Dedifferentiated amniotic fluid mesenchymal stem cell (primary cell): ENCODE data around the gene PDZD4.

Experiments
- DNase-seq: peaks from one replicate; pipeline ENCODE4 v3.0.0-alpha.2; 2016; ENCODE audit errors: extremely low spot score

PDZD4 gene

DNA sequence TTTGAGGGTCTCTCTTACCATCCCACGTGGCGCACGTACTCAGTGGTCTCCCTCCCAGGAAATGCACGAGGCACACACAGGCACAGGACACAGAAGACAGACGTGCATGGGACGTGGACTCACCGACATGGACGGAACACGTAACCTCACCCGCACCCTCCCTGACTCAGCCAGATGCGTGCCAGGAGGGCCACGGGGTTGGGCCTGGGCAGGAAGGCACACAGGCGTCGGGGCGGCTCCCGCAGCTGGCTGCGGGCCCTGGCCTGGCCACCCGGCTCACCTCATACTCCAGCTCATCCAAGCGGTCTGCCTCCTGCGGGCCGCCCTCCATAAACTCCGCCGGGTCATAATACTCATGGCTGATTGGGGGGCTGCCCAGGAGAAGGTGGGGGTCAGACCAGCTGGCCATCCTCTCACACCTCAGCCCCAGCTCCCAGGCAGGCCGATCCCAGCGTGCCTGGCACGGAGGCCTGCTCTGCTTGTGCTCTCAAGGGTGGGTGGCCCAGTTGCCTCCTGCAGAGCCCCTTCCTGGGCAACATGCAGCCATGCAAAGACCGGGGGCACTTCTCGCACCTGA is 23.3 kb downstream of the PDZD4 start:
- no peak for DNase-seq

DNA sequence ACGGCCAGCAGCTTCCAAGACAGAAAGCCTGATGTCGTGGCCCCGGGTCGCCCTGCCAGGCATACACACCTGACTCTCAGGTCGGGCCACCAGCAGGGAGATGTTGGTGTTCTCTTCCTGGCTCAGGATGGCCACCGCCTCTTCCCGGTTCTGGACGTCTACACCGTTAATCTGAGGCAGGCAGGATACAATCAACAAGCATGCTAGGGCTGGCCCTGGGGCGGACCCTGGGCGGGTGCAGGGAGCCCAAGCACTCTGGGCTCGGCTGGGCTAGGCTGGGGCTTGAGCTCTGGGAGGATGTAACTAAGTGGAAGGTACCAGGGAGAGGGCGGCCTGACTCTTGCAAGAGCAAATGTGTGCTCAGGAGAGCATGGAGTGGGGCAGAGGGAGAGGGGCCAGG is 24.9 kb downstream of the PDZD4 start:
- DNase-seq, result no peak

DNA sequence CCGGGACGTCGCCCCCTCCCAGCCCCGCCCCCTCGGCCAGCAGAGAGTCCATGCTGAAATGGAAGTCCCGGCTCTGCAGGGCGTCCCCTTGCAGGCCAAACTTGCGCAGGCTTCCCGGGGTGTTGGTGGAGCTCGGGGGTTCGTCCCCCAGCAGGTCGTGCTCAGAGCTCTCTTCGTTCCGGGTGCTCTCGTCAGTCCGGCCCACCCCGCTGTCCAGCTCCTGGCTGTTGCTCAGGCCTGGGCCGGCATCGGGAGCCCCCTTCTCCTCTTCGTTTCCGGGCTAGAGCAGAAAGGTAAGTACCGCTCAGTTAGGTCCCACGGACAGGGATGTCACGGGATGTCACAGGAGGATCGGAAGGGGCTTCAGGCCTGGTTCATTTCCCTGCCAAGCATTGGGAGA is 25.7 kb downstream of the PDZD4 start:
- no peak for DNase-seq

DNA sequence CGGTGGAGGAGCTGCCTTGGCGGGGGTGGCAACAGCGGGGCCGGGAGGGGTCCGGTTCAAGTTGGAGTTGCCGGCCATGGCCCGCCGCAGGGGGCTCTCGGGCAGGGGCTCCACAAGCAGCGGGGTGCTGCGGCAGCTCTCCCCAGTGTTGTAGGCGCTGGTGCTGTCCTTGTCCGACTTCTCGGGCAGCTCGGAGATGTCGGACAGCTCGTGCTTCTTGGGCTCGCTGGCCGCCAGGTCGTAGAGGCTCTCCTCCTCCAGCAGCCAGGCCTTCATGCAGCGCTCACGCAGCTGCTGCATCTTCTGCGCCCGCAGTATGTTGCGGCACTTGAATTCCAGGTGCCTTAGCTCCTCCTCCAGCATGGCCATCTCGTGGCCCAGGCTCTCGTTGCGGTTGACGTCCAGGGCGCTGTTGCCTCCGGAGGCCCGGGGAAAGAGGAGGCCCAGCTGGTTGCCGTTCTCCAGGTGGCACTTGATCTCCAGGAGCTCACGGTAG is 26.2 kb downstream of the PDZD4 start:
- no peak for DNase-seq

DNA sequence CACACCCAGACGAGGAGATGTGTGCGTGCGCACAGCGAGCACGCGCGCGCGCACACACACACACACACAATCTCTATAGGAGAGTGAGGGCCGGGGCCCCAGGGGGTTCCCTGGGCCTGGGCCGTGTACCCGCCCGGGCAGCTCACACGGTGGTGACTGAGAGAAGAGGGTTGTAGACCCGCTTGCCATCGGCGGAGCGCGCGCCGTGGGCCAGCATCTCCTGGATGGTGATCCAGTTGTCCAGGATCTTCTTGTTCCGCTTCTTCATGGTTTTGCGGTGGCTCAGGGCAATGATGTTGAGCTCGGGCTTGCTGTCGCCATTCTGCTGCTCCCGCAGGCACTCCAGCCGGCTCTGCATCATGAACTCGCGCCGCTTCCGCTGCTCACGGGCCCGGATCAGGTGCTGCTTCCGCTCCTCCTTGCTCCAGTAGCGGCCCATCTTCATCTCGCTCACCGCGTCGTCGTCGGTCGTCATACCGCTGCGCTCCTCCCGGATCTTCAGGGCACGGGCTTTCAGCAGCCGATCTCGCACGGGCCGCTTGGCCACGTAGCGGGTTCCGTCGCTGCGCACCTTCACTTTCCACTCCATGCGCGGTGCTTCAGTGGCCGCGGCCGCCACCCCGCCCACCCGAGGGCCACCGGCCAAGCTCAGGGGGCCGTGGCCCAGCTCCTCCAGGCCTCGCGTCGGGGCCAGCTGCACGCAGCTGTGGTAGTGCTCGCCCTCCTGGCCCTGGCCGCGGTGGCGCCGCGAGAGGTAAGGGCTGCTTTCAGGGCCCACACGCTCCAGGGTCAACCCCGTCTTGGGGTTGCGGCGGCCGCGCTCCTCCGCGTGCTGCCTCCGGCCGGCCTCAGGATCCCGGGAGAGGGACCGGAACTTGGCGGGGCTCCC is 26.9 kb downstream of the PDZD4 start:
- DNase-seq, result no peak

DNA sequence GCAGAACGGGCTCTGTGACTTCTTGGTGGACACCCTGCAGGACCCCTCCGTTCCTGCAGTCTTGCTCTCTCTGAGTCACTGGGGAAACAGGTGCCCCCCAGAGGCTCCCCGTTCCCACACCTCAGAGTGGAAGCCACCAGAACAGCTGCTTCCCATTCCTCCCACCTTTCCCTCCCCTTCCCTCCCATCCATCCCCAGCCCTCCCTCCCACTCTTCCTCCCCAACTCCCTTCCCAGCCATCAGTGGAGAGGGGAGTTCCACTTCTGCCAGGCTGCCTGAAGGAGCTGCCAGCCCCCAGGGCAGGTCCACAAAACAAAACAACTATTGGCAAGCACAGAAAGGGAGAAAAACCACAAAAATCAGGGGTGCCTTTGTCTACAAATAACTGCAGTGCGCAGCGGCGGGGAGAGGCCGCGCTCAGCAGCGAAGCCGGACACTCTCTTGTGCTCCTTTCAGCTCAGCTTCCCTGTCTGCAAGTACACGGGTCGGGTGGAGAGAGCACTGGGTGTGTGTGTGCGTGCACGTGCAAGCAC is 27.8 kb downstream of the PDZD4 start:
- DNase-seq, result no peak

DNA sequence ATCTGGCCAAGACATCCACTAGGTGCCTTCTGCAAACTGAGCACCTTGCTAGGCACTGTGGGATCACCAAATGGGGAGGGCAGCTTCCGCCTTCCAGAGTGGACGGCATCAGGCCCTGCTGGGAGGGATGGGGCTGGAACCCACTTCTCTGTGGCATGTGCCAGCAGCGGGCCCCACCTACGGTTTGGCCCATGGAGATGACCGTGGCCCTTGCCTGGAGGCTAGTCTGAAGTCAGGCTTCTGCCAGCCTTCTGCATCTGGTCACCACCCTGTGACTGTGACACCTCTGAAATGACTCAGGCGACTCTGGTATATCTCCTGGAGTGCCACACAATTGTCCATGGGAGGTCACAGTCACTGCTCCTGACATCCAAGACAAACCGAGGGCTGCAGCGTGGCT is 28.7 kb downstream of the PDZD4 start:
- DNase-seq, result no peak

DNA sequence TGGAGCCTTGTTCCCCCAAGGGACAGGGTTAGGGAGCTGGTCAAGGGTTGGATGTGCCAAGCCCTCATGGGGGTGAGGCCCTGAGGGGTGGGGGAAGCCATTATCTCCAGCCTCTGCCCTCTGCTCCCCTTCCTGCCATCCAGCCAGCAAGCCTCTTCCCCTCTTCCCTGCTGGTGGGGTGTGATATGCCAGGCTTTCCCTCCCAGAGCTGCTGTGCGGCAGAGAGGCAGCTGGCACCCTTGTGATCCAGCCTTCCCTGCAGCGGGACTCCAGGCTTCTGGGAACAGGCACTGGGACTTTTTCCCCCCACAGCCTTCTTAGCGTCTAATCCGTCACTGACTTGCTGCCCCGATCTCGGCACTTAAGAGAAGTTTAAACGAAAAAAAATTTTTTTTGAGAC is 29.6 kb downstream of the PDZD4 start:
- no peak for DNase-seq

DNA sequence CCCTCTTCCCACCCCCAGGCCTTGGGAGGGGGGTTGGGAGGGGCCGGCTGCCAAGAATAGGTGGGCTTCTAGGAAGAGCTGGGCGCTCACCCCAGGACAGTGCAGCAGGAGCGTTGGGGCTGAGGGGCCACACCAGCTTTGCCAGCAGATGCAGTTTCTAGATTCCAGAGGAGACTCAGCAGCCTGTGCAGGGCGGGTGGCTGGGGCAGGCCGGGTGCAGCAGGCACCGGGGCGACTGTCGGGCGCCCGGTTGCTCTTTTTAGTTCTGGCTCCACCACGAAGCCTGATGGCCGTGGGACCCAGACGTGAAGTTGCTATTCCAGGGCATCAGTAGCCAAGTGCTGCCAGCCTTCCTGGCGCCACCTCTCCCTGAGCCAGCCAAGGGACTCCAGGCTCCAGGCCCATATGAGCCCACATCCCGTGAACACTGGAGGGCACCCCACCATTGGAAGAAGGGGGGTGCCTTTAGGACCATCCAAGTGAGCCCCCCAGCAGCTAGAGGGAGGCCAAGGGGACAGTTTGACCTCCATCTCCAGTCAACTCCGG is 30.1 kb downstream of the PDZD4 start:
- no peak for DNase-seq

DNA sequence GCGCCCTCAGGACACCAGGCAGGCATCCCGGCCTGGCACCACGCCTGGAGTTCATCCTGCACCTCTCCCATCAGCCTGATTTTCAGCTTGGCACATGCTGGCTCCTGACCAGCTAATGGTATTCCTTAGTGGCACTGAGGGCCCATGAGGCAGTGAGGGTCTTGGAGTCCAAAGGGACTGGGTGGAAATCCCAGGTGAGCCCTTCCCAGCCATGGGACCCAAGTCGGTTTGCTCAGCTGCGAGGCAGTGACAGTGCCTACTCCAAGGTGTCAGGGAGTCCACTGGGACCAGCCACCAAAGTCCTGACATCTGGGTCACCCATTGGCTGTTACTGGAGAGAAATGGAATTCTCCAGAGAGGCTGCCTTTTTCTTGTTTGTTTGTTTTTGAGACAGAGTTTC is 31.0 kb downstream of the PDZD4 start:
- DNase-seq, result no peak

DNA sequence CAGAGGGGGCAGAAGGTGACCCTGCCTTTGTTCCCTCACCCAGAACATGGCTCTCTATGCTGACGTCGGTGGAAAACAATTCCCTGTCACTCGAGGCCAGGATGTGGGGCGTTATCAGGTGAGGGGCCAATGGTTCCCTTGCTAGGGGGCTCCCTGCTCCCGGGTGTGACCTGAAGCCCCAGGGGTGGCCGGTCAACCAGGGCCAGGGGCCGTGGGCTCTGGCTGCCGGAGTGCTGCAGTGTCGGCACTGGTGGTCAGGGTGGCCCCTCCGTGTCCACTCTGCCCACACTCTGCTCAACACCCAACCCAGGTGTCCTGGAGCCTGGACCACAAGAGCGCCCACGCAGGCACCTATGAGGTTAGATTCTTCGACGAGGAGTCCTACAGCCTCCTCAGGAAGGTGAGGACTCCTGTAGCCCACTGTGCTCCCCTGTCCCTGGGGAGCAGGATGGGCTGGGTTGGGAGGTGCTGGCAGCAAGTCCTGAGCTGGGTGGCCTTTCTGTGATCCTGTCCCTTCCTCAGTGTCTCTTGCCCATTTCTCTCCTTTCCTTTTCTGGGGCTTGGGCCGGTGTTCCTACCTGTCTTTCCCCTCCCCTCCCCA is 32.8 kb downstream of the PDZD4 start:
- DNase-seq, result no peak

DNA sequence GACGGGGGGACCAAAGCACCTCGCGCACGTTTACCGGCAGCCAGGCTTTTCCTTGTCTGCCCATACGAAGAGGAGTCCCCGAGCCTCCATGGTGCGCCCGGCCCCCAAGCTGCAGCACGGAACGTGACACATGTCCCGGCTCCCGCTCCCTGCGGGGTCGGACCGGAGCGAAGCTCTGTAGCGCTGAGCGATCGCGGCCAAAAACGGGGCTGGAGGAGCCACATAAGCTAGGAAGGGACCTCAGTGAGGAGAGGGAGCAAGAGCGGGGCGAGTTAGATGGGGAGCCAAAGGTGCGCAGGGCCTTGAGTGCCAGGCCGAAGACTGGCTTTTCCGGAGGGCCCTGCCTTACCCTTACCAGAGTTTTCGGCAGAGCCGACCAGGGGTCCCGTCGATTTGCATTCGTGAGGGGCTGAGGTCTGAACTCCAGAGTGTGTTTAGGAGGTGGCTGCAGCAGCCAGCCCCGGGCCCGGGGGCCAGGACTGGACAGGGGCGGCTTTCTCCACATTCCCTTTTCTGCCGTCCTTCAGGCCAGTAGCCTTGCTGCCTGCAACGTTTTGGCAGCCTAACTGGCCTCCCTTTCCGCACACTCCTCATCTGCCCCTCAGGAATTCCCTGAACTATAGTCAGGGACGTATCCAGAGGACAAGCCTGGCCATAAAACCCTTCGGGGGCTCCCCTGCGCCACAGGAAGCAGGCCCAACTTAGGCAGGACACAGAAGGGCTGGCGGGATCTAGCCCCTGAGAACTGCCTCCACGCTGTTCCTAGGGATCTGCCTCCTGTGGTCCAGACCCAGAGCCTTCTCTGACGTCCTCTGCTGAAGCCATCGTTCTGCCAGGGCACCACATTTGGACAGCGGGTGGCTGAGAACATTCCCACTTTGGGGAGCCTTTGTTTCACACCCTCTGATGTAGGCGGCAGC is 35.2 kb downstream of the PDZD4 start:
- no peak for DNase-seq

DNA sequence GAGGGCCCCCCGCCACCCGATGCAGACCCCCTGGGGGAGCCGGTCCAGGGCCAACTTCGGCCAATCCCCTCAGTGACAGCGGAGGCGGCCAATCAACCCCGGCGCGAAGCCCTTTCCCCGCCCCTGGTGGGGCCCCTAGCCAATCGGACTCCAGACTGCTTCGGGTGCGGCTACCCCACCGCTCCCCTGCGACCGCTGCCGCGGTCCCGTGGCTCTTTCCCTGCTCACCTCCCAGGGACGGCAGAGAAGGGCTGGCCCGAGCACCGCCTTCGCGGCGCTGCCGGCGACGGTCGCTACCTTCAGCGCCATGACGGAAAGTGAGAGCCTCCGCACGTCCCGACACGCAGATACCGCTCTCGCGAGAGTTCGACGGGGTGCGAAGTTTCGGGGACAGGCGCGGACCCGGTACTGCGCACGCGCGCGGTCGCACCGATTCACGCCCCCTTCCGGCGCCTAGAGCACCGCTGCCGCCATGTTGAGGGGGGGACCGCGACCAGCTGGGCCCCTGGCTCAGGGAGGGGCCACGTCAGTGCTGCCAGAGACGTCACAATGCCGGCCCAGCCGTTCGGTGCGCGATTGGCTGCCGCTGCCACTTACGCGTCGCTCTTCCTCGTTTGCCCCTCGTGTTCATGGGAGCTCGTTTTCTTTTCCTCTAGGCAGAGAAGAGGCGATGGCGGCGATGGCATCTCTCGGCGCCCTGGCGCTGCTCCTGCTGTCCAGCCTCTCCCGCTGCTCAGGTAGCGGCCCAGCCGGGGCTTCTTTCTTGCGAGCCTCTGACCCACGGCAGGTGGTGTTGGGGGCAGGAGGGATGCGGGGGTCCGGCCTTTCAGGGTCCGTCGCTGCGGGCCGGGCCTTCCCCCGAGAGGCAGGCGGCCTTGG is 36.1 kb downstream of the PDZD4 start, which contains the start of the genes IDH3G and SSR4:
Gene IDH3G (minus strand): TSS at position 358 of the 879 bp plus-strand sequence. CDS start 49 bp downstream, at position 309.
Gene SSR4 (plus strand): TSS at position 651 of the 879 bp plus-strand sequence. CDS start 20 bp downstream, at position 671.
- DNase-seq, result peak; percentile 88

DNA sequence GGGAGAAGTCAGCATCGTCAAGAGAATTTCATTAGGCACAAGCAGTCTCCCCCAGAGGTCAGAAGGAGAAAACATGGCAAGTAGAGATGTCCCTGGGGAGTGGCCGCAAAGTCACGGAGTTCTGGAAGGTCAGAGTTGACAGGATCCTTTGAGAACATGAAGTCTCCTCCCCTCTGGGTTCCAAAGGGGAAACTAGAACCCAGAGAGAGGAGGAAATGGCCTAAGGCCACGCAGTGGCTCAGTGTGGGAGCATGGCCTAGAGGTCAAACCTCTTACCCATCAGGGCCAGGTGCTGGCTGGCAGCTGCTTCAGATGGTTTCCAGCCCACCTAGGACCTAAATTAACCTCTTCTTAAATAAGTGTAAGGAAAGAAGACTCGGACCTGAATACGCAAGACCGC is 37.1 kb downstream of the PDZD4 start:
- no peak for DNase-seq

DNA sequence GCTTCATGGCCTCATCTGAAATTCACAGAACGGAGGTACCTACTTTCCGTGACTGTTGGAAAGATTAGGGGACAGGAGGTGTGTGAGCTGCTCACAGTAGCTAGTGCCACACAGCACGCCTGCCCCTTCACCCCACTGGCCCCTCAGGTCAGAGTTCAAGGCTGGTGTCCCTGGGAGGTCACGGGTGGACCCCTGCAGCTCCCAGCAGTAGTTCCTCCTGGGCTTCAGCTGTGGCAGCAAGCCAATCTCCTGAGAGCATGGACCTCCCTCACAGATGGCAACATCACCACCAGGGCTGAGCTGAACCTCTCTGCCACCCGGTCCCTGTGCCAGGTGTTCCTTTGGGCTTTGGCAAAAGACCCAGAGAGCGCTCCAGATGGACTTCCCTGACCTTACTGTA is 38.0 kb downstream of the PDZD4 start:
- DNase-seq, result no peak

DNA sequence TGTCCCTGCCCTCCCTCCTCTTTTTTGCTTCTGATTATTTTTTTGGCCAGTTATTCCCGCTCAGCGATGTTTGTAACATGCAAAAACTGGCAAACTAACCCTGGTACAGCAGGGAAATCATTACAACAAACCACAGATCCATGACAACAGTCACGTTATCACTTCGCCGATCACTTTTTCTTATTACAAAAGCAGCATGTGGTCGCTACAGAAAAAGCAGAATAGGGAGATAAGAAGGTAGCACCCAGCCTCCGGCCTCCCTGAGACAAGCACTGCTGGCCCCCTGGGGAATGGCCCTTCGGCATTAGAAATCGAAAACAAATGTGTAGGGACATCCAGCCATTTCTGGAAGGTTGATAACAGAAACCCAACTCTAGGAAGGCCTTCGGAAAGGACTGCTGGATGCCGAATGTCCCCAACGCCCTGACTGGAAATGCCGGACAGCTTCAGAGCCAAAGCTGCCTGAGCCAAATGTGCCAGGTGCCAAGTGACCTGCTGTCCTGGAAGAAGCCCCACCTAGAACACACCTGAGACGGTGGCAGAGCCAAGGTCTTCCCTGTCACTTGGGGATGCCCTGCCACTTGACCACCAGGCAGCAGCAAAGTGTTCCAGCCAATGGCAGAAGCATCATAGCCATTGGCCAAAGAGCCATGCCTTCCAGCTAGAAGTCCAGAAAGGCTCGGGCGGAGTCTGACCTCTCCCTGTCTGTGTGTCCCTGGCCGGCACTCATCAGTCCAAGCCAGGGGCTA is 39.1 kb downstream of the PDZD4 start:
- DNase-seq, result no peak

DNA sequence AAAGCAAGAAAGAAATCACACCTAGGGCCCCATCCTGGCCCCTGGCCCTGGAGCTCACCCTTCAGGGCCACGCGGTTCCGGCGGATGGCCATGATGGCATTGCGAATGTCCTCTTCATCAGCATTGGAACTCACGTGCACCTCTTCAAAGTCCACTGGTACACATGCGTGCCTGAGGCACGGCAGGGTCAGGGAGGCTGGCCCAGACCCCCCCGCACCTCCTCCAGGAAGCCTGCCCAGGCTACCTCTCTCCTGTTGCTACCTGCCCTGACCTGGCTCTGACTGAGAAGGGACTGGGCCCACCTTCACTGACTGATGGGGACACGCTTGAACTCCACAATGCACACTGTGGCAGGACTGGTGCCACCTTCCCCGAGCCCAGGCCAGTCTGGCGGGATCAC is 40.7 kb downstream of the PDZD4 start:
- no peak for DNase-seq

DNA sequence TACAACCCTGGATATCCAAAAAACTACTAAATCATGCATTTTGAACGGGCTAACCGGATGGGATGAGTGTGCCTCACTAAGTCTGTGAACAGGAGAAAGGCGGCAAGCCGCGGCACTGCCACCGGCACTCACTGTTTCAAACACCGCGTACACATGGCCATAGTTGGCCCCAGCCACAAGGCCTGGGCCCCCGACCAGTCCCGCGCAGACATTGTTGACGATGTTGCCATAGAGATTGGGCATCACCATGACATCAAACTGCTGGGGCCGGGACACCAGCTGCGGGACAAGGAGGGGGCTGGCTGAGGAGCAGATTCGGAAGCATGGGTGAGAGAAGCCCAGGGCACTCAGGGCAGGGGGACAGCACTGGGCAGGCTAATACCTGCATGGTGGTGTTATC is 43.7 kb downstream of the PDZD4 start:
- no peak for DNase-seq

DNA sequence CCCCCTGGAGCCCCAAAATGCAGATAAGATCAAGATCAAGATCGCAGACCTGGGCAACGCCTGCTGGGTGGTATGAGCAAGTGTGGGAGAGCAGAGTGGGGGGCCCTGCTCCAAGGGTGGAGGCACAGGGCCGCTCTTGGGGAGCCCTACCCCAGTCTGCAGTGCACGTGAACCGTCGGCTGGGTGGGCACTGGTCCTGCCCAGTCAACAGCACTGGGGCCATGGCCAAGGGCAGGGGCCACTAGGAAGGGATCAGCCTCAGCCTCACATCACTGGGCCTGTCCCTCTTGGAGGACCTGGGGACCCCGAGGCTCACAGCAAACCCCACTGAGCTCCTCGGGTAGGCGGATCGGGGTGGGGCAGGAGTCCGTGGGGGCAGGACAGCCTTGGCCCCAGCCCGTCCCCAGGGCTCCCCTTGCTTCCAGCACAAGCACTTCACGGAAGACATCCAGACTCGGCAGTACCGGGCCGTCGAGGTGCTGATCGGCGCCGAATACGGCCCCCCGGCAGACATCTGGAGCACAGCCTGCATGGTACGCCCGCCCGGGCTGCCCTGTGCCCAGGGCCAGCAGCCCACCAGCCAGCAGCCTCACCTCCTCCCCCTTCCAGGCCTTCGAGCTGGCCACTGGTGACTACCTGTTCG is 45.9 kb downstream of the PDZD4 start:
- no peak for DNase-seq
